Inflammatory macrophage treated with lipopolysaccharide for 1 hour (primary cell): Measurements from ENCODE around the gene PSMB5.
"Not testable (repeated sequence)": the region's sequence is repeated elsewhere in the genome, so short reads cannot be mapped to it uniquely, and the experiment has no call there.

ENCODE experiments used
- DNase-seq, 2 donors: peaks; one replicate each; pipeline ENCODE4 v3.0.0-alpha.2; 2020 to 2022

The PSMB5 gene

DNA sequence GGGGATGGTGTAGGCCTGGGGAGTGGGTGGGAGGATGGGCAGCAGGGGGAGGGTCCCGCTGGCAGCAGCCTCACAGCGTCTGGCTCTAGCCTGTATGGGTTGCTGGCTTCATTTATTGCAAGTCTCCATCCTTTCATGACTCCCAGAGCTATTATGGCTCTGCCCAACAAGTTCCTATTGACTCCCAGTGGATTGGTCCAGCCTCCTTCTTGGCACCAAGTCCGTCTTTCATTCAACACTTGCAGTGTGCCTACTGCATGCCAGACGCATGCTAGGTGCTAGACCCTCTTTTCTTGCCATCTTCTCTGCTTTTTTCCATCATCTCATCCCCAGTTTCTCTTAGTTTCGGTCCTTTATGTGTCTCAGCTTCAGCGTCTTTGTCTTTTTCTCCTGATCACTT, 8.4 kb upstream of the PSMB5 start:
- no peak for DNase-seq

DNA sequence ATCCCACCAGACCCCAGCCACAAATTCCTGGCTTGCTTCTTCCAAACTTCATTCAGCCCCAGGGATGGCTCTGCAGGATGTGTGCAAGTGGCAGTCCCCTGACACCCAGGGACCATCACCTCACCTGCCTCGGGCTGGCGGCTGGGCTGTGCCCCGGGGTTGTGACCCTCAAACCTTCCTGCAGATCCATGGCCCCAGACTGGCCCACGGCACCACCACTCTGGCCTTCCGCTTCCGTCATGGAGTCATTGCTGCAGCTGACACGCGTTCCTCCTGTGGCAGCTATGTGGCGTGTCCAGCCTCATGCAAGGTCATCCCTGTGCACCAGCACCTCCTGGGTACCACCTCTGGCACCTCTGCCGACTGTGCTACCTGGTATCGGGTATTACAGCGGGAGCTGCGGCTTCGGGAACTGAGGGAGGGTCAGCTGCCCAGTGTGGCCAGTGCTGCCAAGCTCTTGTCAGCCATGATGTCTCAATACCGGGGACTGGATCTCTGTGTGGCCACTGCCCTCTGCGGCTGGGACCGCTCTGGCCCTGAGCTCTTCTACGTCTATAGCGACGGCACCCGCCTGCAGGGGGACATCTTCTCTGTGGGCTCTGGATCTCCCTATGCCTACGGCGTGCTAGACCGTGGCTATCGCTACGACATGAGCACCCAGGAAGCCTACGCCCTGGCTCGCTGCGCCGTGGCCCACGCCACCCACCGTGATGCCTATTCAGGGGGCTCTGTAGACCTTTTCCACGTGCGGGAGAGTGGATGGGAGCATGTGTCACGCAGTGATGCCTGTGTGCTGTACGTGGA, 7.7 kb upstream of the PSMB5 start, which contains the start of gene PSMB11:
TSS of gene PSMB11 (plus strand) at position 51 of the 804 bp plus-strand sequence. CDS start at position 65, 14 bp downstream.
- DNase-seq, result no peak

DNA sequence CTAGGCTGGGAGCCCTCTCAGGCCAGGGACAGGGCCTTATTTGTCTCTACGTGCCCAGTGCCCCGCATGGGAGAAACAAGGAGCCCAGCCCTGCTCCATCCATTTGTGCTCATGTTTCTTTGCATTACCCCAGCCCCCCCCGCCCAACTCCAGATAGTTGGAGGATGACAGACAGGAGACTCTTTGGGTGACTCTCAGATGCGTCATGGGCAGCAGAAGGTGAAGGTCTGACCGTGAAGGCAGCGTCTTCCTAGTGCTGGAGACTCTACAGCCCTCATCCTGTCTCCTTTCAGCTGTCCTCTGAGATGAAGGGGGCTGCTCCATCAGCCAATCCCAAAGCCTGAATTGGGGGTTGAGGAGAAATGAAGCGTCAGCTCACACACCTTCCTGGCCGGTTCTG, 7.0 kb upstream of the PSMB5 start:
- no peak for DNase-seq

DNA sequence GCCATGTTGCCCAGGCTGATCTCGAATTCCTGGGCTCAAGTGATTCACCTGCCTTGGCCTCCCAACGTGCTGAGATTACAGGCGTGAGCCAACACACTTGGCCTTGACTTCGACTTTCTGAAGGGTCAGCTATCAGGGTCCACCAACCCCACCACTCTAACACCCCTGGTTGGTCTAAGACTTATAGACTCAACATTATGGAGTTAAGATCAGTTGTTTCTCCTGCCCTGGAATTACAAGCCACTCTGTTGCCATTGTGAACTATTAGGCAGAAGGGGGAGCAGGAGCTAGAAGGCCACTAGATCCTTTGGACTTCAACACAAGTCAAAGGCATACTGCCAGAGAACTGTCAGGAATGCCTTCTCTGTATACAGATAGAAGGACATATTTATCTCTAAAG, 5.4 kb upstream of the PSMB5 start:
- DNase-seq, result no peak

DNA sequence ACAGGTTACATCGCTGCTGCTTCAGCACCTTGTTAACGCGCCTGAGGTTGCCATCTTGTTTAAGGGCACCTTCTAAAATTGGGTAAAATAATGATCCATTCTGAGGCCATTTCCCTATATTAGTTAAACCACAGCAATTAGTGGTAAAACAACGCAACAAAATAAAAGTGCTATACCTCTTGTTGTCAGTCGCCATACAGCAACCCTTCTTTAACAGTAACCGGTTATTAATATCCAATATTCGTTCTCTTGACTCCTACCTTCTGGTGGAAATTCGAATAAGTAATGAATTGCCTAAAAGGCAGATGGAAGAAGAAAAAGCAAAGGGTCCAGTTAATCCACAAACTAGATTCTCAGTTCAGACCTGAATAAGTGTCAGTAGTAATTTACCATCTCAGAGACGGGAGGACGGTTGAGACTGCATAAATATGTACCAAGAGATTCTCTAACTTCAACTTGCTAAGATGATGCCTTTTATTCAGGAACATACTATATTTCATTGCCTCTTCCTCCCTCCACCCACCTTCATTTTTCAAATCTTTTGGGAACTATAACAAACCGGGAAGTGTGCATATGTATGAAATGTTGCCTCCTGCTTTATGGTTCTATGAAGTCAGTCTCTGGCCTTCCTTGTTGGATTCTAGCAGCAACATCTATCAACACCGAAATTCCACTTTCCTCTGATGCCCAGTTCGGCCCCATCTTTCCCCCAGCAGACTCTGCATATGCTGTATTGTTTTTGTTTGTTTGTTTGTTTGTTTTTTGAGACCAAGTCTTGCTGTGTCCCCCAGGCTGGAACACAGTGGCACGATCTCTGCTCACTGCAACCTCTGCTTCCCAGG, 824 bp upstream of the PSMB5 start:
- DNase-seq, result peak in 1 of 2 donors; percentile 15

DNA sequence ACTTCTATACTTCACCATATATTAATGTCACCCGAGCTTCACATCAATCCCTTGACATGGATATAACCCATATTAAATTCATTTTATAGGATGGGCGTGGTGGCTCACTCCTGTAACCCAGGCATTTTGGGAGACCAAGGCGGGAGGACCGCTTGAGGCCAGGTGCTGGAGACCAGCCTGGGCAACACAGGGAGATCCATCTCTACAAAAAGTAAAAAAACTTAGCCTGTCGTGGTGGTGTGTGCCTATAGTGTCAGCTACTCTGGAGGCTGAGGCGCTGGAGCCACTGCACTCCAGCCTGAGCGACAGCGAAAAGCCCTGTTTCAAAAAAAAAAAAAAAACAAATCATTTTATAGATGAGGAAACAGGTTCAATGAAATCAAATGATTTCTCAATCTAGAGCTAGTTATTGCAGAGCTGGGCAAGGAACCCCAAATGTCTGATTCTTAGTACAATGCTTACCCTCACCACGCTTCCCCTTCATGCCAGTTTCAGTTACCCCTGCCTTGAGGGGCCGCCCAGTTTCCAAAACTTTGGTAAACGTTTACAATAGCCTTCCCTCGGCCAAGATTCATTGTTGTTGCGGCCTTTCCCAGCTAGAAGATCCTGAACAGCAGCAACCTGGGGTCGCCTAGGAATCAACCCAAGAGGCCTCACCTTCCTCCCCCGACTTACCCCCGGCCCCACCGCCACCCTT, 751 bp downstream of the PSMB5 start:
- peak in 1 of 2 donors; percentile 15 for DNase-seq

DNA sequence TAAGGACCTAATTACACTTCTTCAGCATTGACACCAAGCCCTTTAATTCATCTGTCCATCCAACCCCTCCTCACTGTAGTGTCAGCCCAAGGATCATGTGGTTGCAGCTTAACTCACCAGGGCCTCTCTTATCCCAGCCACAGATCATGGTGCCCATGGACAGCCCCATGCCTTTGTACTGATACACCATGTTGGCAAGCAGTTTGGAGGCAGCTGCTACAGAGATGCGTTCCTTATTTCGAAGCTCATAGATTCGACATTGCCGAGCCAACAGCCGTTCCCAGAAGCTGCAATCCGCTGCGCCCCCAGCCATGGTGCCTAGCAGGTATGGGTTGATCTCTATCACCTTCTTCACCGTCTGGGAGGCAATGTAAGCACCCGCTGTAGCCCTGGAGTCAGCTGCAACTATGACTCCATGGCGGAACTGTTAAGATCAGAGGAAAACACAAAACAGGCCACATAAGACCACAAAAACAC, 1.4 kb downstream of the PSMB5 start:
- no peak for DNase-seq

DNA sequence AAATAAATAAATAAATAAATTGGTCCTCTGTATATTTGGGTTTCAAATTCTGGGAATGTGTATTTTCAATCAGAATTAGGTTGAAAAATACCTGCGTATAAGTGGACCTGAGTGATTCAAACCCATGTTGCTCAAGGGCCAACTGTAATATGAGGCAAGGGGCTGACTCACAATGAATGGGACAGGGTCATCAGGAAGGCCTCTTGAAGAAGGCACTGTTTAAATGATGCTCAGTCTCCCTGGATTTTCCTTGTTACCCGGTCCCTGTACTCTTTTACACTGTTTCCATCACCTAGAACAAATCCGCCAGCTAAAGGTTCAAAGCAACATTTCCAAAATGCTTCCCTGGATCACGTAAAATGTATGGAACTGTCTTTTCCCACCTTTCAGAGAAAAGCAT, 3.8 kb downstream of the PSMB5 start:
- DNase-seq, result no peak

DNA sequence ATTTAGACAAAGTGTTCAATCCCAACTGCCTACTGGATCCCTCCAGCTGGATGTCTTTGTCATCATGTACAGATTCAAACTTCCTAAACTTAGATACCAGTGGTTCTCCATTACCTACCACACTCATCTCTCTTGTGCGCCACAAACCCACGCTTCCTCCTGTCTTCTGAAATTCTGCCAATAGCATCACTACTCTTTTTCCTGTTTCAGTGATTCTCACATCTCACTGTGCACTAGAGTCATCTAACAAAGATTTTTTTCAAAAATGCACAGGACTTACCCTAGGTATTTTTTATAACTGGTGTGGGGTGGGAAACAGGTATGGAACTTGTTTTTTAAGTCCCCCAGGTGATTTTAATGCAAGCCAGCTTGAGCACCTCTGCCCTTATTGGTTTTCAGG, 5.9 kb downstream of the PSMB5 start:
- DNase-seq, result no peak

DNA sequence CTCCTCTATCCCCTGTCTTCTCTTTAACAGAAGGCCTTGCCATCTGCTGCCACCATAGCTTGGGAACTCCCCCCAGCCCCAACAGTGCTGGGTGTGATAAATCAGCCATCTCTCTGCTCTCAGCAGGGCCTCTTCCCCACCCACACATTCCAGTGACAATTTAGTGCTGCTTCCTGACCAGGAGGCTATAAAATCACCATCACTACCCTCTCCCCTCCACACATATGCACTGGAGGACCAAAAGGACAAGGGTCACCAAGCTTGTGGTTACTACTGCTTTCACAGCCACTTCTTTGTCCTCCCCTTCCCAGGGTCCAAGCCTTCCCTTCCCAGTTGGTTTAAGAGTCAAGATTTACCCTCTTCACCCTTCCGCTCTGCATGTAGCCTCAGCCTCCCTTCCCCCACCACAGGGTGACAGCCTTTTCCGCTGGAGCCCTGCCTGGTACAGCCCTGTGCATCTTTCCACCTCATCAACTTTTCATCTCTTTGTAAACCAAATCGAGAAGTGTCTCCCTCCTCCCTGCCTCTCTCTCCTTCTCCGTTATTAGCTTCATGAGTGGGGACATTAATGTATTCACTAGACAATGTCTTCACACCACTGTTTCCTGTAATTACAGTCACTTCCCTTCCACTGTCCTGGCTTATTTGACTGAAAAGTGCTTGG, 9.4 kb downstream of the PSMB5 start:
- DNase-seq, result no peak

DNA sequence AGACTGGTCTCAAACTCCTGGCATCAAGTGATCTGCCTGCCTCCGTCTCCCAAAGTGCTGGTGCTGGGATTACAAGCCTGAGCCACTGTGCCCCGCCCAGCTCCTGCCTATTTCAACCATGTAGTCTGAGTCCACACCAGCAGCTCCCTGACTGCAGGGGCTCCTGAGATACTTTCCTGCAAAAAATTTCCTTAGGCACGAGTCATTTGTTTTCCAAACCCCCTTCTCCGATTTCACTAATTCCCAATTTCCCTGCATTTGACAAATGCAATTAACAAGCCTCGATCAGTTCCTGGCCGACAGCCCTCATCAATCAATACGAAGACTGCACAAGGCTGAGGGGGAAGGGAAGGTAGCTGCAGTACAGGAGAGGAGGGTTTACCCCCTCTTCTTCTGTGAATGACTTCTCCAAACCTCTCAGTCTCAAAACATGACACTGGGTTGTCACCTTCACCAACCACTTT, 10.1 kb downstream of the PSMB5 start:
- no peak for DNase-seq

DNA sequence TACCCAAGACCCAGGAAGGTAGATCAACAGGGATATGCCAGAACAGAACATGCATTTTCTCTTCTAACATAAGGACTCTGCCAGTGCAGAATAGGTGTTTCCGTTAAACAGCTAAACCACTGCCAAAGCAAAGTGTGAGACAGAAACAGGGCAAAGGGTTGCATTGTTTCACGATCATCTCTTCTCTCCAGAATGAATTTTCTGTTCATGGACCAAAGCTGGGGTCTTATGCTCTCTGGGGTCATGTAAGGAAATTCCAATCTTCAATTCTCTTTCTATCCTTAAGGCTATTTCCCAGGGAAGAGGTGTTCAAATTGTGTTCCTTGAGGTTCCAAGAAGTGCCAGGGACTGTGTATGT, 10.9 kb downstream of the PSMB5 start:
- no peak for DNase-seq

DNA sequence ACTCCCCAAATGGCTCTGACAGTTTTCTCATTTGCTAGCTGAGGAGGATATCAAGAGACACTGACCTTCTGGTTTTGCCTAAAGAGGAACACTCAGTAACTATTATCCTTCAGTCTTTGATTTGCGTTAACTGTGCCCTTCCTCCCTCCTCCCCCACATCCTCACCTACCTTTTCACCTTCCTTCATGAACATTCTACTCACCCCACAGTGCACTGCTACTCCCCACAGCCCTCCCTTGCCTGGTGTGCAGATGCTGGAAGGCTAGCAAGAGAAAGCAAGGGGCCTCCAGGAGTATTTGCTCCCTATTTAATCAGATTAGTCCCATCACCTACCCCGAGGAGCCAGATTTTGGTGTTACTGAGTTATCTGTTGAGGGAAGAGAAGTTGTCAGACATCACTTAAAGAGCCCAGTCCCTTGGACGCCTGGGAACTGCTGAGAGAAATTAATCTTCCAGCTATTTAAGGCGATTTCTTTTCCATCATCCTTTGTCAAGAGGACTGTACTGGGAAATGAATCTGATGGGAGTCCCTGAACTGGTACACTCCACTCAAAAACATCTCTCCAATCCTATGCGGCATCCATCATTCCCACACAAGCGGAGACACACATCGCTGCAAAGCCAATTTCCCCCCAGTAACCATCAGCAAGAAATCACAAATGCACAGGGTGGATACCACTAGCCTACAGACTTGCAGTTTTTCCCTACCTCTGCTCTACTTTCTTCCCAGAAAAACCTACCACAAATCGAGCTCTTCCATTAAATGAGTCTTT, 11.5 kb downstream of the PSMB5 start:
- no peak for DNase-seq

DNA sequence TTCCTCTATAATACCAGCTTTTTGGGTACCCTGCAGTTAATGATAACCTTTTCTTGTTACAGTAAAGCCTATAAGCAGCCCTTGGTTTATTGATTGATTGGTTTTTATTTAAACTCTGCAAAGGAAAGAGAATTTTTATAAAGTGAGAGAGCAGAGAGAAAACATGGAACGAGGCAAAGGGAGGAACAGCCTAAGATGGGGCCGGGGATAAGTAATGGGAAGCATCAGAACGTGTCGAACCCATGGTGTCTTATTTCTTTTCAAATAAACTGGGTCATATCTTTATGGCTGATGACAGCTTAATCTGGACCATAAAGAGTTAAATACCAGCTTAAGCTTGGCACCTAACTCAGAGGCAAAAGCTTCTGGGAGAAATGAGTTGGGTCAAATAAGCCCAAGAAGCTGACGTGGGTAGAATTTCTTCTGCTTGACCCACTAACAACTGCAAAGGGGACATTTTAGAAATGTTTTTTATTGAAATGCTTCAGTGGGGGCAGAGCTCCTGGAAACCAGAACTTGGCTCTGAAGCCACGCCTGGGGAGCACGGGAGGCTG, 12.7 kb downstream of the PSMB5 start:
- no peak for DNase-seq

DNA sequence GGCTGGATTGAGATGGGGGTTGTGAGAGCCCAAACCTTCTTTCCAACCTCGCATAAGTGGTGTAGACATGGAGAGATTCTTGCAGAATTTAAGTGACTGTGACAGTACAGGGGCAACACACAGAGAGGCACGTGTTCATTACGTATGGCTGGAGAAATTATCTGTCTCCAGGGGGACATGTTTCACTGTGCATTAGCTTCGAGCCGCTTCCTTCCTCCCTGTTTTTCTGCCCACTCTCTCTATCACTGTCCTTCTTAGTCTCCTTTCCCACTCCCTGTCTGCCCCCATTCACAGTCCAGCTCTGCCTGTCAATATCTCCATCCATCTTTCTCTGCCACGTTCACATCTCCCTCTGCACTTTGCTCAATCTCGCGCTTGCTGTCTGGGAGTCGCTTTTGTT, 13.3 kb downstream of the PSMB5 start:
- no peak for DNase-seq

DNA sequence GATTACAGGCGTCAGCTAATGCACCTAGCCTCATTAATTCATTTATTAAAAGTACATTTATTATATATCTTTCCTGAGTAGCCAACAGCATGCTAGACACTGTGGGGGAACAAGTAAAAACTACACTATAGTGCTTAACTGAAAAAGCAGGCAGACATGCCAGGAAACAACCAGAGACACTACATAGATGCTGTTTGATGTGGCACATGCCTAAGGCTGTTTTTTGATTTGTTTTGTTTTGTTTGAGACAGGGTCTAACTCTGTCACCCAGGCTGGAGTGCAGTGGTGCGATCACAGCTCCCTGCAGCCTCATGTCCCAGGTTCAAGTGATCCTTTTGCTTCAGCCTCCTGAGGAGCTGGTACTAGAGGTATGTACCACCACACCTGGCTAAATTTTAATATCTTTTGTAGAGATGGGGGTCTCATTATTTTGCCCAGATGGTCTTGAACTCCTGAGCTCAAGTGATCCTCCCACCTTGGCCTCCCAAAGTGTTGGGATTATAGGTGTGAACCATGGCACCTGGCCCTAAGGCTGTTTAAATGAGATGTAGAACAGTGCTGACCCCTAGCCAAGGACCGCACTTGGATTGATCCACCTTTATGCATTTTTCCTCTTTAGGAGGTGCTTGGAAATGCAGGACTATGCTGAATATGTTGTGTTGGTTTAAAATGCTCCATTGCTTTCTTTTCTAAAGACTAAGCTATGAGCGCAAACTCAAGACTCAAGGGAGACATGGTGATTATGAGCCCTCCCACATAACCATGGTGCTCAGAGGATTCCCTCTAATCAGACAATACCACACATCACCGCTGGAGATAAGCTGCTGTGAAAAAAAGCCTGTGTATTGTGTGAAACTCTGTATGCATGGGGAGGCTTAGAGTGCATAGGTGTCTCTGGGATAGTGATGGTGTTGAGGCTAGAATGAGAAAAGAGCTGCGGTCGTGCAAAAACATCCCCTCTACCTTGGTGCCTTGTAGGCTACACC, 14.3 kb downstream of the PSMB5 start:
- no peak for DNase-seq

DNA sequence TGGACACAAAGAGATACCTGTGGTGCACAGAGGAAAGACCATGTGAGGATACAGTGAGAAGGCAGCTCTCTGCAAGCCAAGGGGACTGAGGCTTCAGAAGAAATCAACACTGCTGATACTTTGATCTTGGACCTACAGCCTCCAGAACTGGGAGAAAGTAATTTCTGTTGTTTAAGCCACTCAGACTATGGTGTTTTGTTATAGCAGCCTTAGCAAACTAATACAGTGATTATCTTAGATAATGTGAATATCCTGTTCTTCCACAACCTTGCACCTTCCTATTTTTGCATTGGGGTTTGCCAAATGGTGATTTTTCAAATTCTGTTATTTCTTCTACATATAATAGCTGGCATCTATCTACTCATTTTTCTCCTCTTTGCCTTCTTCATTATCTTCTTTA, 16.6 kb downstream of the PSMB5 start:
- no peak for DNase-seq

DNA sequence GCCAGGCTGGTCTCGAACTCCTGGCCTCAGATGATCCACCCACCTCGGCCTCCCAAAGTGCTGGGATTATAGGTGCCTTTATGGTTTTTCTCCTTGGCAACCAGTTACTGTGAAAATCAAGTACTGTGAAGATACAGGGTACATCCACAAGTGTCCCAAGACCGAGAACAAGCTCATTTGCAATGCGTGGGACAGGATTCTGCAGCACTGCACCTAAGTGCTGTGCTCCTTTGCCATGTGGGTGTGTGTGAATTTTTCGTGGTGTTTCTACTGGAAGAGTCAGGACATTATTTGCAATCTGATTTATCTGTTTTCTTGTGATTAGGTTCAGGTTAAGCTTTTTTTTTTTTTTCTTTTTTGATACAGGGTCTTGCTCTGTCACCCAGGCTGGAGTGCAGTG, 17.6 kb downstream of the PSMB5 start:
- no peak for DNase-seq

DNA sequence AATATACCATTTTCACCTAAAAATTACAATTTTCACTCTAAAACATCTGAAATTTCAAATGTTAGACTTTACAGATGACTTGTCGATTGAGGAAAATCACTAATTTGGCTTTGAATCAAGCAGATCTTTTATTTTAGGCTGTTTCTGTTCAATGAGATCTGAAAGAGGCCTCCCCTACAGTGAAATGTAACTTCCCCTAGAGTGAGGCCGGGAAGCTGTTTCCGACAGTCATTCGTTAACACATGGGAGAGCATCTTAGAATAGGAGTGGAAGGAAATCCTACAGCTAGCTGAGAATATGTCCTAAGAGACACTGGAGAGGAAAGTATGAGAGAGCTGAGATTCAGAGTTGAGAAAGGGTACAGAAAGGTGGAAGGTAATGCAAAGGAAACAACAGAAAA, 19.1 kb downstream of the PSMB5 start:
- DNase-seq, result no peak

DNA sequence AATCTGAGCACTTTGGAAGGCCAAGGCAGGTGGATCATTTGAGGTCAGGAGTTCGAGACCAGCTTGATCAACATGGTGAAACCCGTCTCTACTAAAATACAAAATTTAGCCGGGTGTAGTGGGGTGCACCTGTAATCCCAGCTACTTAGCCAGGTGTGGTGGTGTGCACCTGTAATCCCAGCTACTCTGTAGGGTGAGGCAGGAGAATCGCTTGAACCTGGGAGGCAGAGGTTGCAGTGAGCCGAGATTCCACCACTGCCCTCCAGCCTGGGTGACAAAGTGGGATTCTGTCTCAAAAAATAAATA, 21.0 kb downstream of the PSMB5 start:
- DNase-seq, result not testable (repeated sequence)
